Panc1 (cell line): ENCODE measurements around the gene C7. TPM values are rescaled to one million over a fixed set of nuclear protein-coding genes. Genes with fewer than 3 reads are reported as not detected.

ENCODE experiments used
- ATAC-seq: fragments of 200-7000 bp; cut with Tn5 transposase; 2 replicates; pipeline ENCODE4 v1.9.1; 2020; ENCODE audit warnings: mild to moderate bottlenecking, moderate library complexity
- BruUV-seq: library from RNA; stranded (reverse); fragments of 400-500 nt; replicated peaks from 2 replicates; lab custom pipeline; 2021; lab: Mats Ljungman, UMichigan
- CTCF ChIA-PET: fragments of 300-600 bp; sonication (Branson Sonifier 250); formaldehyde crosslinking; loops from one replicate; lab custom pipeline; 2022; ENCODE audit warnings: antibody characterized with exemption; lab: Charles Lee
- POLR2A ChIA-PET: fragments of 300-600 bp; sonication (Branson Sonifier 250); formaldehyde crosslinking; loops from one replicate; lab custom pipeline; 2022; ENCODE audit warnings: antibody characterized with exemption; lab: Charles Lee
- DNase-seq: peaks from one replicate; pipeline ENCODE4 v3.0.0-alpha.2; 2010; ENCODE audit warnings: low read depth, low spot score
- H3K27ac ChIP-seq: 2 replicates; pipeline ENCODE4 v1.5.1; 2011; ENCODE audit warnings: mild to moderate bottlenecking, low read length, inconsistent platforms
- H3K27me3 ChIP-seq: fragments of 200-500 bp; sonication (Bioruptor generic); 2 replicates; pipeline ENCODE4 v1.6.0; 2014; ENCODE audit warnings: low read length, inconsistent platforms; ENCODE audit not compliant: control insufficient read depth, insufficient read depth
- H3K36me3 ChIP-seq: fragments of 200-500 bp; sonication (Bioruptor generic); 2 replicates; pipeline ENCODE4 v1.5.1; 2014; ENCODE audit warnings: inconsistent platforms, mild to moderate bottlenecking, low read length, moderate library complexity; ENCODE audit not compliant: control insufficient read depth, insufficient read depth
- H3K4me1 ChIP-seq: 2 replicates; pipeline ENCODE4 v1.5.1; 2011; ENCODE audit warnings: inconsistent platforms, mild to moderate bottlenecking, low read length, moderate library complexity; ENCODE audit not compliant: control insufficient read depth, insufficient read depth
- H3K4me3 ChIP-seq, 2 experiments: 2 replicates each; pipeline ENCODE4 v1.5.1; 2011 to 2012; ENCODE audit warnings: low read depth in 2 of 2, low read length in 2 of 2, mild to moderate bottlenecking in 2 of 2, inconsistent platforms in 1 of 2, moderate library complexity in 1 of 2
- H3K9me3 ChIP-seq: fragments of 200-500 bp; sonication (Bioruptor generic); 2 replicates; pipeline ENCODE4 v1.5.1; 2014; ENCODE audit warnings: low read depth, mild to moderate bottlenecking, inconsistent platforms, low read length, moderate library complexity; ENCODE audit not compliant: control insufficient read depth, insufficient read depth
- POLR2AphosphoS5 ChIP-seq: IDR thresholded peaks from 2 replicates; pipeline ENCODE4 v1.6.1; 2012; ENCODE audit warnings: mild to moderate bottlenecking, low read depth, low read length, moderate library complexity
- SIN3A ChIP-seq: IDR thresholded peaks from 2 replicates; pipeline ENCODE4 v1.6.1; 2012; ENCODE audit warnings: low read depth, mild to moderate bottlenecking, low read length, moderate library complexity, borderline replicate concordance; ENCODE audit not compliant: insufficient read depth
- TCF7L2 ChIP-seq: IDR thresholded peaks from 2 replicates; pipeline ENCODE4 v1.6.1; 2011; ENCODE audit warnings: mild to moderate bottlenecking, low read depth, low read length, inconsistent platforms
- in situ Hi-C: cut with HindIII; loops from 2 replicates; pipeline ENCODE4 v1.10.0; 2016; ENCODE audit warnings: low sequenced_read_pairs, low pct_unique_long_range_greater_than_20kb
- intact Hi-C: fragments of 100-400 bp; cut with micrococcal nuclease; formaldehyde crosslinking; loops from one replicate; pipeline ENCODE4 v1.10.0; 2022; ENCODE audit not compliant: unreplicated experiment
- total RNA-seq: library from RNA; stranded (reverse); gene quantifications from one replicate; pipeline ENCODE4 v1.2.1, GENCODE V29; 2021; ENCODE audit not compliant: unreplicated experiment
- TF ChIP-seq, protein P1 (sequence below), 2 experiments: IDR thresholded peaks; 2 replicates each; pipeline ENCODE4 v1.6.1; 2011 to 2012; ENCODE audit warnings: low read depth in 2 of 2, control low read depth in 1 of 2, low read length in 1 of 2, mild to moderate bottlenecking in 1 of 2, moderate library complexity in 1 of 2; ENCODE audit not compliant: insufficient read depth in 1 of 2
- TF ChIP-seq, protein P2 (sequence below): fragments of 450-650 bp; IDR thresholded peaks from 2 replicates; pipeline ENCODE4 v1.5.1; 2017; ENCODE audit warnings: mild to moderate bottlenecking

Gene C7
- total RNA-seq, 1 experiment from 2014 or later: 1.4 TPM

DNA sequence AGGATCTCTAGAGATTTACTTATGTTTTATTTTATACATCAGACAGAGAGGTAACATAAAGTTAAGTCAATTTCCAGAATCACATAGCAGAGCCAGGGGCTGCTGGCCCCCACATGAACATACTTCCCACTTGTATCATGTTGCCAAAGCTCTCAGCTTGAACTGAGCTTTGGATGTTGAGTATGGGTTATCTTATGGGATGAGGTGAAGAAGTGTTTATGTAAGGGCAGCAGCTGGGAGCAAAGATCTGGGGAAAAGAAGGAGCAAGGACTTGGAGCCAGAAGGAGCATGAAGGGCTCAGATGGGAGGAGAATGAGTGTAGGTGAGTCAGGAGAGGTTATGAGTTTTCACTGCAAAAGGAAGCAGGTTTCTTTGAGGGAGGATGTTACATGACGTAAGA lies 89.8 kb downstream of the C7 start:
- Histone ChIP-seq H3K27ac (no peak overlapping the region), H3K27me3 (no peaks in the 10 kb centered on the region), H3K9me3 (no peaks in the 10 kb centered on the region), H3K4me1 (no peaks in the 10 kb centered on the region), H3K36me3 (no peaks in the 10 kb centered on the region), H3K4me3 (no peak overlapping the region)
- in situ Hi-C loops: no loop called here
- BruUV-seq: no TSS peak
- TF ChIP-seq, protein P1, sequence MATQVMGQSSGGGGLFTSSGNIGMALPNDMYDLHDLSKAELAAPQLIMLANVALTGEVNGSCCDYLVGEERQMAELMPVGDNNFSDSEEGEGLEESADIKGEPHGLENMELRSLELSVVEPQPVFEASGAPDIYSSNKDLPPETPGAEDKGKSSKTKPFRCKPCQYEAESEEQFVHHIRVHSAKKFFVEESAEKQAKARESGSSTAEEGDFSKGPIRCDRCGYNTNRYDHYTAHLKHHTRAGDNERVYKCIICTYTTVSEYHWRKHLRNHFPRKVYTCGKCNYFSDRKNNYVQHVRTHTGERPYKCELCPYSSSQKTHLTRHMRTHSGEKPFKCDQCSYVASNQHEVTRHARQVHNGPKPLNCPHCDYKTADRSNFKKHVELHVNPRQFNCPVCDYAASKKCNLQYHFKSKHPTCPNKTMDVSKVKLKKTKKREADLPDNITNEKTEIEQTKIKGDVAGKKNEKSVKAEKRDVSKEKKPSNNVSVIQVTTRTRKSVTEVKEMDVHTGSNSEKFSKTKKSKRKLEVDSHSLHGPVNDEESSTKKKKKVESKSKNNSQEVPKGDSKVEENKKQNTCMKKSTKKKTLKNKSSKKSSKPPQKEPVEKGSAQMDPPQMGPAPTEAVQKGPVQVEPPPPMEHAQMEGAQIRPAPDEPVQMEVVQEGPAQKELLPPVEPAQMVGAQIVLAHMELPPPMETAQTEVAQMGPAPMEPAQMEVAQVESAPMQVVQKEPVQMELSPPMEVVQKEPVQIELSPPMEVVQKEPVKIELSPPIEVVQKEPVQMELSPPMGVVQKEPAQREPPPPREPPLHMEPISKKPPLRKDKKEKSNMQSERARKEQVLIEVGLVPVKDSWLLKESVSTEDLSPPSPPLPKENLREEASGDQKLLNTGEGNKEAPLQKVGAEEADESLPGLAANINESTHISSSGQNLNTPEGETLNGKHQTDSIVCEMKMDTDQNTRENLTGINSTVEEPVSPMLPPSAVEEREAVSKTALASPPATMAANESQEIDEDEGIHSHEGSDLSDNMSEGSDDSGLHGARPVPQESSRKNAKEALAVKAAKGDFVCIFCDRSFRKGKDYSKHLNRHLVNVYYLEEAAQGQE (IDR thresholded peaks at IDR 0.05; ENCODE audit: insufficient read depth in 1 of 2, low read depth in 2 of 2, low read length in 1 of 2): no peak
- TF ChIP-seq, protein P2, sequence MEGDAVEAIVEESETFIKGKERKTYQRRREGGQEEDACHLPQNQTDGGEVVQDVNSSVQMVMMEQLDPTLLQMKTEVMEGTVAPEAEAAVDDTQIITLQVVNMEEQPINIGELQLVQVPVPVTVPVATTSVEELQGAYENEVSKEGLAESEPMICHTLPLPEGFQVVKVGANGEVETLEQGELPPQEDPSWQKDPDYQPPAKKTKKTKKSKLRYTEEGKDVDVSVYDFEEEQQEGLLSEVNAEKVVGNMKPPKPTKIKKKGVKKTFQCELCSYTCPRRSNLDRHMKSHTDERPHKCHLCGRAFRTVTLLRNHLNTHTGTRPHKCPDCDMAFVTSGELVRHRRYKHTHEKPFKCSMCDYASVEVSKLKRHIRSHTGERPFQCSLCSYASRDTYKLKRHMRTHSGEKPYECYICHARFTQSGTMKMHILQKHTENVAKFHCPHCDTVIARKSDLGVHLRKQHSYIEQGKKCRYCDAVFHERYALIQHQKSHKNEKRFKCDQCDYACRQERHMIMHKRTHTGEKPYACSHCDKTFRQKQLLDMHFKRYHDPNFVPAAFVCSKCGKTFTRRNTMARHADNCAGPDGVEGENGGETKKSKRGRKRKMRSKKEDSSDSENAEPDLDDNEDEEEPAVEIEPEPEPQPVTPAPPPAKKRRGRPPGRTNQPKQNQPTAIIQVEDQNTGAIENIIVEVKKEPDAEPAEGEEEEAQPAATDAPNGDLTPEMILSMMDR: no peak
- TF ChIP-seq TCF7L2: no peak
- no peak for TF ChIP-seq POLR2AphosphoS5
- no peak for TF ChIP-seq SIN3A
- ATAC-seq: no peak
- ChIA-PET POLR2A (no interaction called here), CTCF (no interaction called here)
- intact Hi-C loops: no loop called here
- no peak for DNase-seq

DNA sequence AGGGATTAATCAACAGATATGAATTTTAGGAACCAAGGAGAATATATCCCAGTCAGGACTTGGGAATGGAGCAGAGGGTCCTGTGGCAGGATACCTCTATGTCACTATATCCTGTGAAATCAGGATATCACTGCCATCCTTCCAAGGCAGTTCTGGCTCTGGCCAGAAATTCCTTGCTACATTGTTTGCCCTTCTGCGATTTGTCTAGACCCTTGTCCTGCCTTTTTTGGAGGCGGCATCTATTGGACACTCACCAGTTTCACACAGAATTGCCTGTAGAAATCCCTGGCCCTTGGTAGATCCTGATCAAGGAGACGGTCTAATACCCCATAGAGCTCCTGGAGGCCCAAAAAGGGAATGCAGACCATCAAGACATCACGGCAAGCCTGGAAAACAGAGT lies 90.7 kb downstream of the C7 start:
- Histone ChIP-seq H3K27ac (no peak overlapping the region), H3K4me3 (no peak overlapping the region), H3K36me3 (no peaks in the 10 kb centered on the region), H3K27me3 (no peaks in the 10 kb centered on the region), H3K9me3 (no peaks in the 10 kb centered on the region), H3K4me1 (no peaks in the 10 kb centered on the region)
- in situ Hi-C loops: no loop called here
- POLR2A ChIA-PET: no interaction called here
- intact Hi-C loops: no loop called here
- CTCF ChIA-PET: interaction anchor here (0.6 kb wide), 1 partner anchor 655 kb away, joined by 3 read pairs; no protein-coding TSS in a partner anchor
- TF ChIP-seq POLR2AphosphoS5 (no peak), TCF7L2 (no peak), SIN3A (no peak)
- TF ChIP-seq, protein P2: no peak
- TF ChIP-seq, protein P1 (IDR thresholded peaks at IDR 0.05; ENCODE audit: insufficient read depth in 1 of 2, low read depth in 2 of 2, low read length in 1 of 2): no peak
- no peak for ATAC-seq
- no peak for DNase-seq
- BruUV-seq: no TSS peak
